OCI-M1 (cell line): Measurements from ENCODE around the gene CD1D.
"Not testable (repeated sequence)": the region's sequence is repeated elsewhere in the genome, so short reads cannot be mapped to it uniquely, and the experiment has no call there.

Source experiments
- DNase-seq: peaks from one replicate; lab custom pipeline; 2025; lab: John Stamatoyannopoulos, UW

The CD1D gene

DNA sequence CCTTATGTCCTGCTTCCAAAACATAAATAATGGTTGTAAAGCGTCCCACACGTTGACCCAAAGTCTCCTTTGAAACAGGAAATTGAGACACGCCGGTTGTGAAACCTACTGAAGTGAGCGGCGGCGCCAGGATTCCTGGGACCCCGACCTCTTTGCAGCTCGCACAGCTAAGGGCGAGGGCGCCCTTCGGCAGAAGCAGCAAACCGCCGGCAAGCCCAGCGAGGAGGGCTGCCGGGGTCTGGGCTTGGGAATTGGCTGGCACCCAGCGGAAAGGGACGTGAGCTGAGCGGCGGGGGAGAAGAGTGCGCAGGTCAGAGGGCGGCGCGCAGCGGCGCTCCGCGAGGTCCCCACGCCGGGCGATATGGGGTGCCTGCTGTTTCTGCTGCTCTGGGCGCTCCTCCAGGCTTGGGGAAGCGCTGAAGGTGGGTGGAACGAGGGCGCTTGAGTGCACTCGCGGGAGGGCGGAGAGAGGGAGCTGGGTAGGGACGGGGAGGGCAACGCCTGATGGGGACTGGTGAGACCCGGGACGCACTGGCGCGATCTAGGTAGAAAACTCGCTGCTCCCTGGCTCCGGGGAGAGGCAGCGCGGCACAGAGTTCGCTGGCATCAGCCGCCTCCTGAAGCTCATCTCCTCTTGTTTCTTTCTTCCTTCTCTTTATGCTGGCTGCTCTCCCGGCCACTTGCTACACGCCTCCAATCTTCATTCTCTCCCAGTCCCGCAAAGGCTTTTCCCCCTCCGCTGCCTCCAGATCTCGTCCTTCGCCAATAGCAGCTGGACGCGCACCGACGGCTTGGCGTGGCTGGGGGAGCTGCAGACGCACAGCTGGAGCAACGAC is at the start of gene CD1D:
TSS of gene CD1D (plus strand) at position 155 of the 836 bp plus-strand sequence. CDS start at position 362, 207 bp downstream.
- DNase-seq, result no peak

DNA sequence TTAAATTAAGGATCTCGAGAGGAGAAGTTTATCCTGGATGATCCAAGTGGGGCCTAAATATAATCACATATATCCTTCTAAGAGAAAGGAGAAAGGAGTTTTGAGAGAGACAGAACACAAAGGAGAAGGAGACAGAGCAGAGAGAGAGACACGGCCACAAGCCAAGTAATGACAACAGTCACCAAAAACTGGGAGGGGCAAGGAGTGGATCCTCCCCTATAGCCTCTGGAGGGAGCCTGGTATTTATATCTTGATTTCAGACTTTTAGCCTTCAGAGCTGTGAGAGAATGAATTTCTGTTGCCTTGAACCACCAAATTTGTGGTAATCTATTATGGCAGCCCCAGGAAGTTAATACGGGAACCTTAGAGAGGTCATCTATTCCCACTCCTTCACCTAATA is 49.5 kb upstream of the CD1D start:
- DNase-seq, result peak; percentile 21

DNA sequence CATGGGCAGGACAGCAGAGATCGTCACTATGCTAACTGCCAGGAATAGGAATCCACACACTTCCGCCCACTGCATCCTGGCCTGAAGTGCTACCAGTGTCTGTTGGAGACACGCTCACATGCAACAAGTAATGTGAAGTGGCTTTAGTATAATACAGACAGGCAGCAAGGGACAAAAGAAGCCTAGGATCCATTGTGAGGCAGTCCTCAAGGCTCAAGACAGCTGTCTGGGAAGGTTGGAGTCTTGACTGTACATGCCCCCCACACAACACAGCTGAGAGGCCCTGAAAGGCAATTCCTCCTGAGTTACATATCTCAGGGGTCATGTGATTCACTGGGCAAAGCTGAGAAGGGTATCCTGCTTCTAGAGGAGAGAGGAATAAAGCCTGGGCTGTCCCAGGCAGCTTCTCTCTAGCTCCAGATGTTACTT is 39.9 kb upstream of the CD1D start:
- no peak for DNase-seq

DNA sequence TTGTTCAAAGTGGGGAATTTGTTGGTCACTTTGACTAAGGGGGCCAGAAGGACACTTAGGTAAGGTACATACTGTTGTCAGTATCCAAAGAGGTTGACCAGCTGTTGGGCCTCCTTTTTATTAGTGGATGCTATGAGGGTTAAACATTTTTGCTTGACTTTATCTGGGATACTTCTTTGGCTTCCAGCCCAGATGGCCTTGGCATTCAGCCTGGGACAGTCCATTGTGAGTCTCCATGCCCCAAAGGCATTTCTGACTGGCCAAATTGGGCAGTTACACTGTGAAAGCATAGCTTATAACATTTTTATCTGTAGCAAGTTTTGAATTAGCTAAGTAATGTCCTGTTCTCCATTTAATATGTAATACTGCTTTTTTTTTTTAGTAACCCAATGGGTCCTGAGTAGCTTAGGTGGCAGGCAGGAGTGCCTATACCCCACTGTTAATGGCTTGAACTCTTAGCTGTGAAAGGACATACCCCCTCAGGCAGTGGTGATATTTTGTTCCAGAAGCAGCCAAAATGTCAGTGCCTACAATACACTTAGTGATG is 35.4 kb upstream of the CD1D start:
- DNase-seq, result no peak

DNA sequence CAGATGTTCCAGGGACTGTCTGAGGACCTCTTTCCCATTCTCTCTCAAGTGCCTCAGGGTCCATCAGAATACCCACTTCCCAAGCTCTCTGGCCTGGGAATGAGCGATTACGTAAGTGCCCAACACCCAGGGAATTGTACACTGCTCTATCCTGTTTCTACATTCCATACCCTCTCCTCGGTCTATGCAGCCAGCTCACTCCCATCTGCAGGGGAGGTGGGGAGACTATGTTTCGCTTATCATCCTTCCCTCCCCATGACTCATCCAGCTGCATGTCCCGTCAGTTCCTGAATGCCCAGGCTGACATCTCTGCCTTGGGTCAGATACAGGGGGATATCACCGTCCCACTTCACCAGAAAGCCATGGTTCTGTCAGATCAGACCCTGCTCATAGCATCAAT is 34.5 kb upstream of the CD1D start:
- DNase-seq, result no peak

DNA sequence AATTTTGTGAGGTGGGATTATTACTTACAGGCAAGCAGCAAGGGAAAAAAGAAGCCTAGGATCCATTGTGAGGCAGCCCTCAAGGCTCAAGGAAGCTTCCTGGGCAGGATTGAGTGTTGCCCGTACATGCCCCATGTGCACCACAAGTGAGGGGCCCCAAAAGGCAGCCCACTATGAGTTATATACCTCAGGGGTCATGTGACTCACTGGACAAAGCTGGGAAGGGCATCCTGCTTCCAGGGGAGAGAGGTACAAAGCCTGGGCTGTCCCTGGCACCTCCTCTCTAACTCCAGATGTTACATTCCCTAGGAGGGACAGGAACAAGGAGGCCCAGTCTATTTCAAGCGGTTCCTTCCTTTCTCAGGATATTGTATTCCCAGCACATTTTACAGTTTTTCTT is 34.0 kb upstream of the CD1D start:
- no peak for DNase-seq

DNA sequence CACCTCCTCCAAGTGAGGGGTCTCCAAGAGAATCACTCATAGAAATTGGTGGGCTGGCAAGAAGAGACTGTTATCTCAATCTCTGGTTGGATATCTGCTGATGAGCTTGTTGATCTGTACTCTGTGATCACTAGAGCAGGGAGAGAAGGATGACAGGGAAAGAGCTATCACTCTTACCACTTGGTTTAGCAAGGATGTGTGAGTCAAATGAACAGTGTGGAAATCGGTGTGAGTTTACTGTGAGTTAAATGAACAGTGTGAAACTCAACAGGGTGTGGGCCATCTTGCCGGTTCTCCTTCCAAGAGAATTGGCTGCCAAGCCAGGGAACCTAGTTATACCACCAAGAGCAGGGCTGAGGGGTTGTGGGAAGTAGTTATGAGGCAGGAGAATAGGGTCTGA is 33.3 kb upstream of the CD1D start:
- DNase-seq, result no peak

DNA sequence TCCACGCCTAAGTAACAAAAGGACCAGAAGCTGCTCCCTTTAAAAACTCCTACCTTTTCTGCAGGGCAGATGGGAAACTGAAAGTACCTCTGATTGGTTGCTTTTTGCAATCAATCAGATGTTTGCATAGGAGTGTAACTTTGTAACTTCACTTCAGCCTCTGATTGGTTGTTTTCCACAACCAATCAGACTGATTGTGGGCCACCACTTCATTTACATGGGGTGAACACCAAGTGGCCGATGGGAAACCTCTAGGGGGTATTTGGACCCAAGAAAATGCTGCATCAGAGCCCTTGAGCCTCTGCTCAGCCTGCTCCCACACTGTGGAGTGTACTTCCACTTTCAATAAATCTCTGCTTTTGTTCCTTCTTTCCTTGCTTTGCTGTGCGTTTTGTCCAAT is 32.8 kb upstream of the CD1D start:
- DNase-seq, result peak; percentile 52

DNA sequence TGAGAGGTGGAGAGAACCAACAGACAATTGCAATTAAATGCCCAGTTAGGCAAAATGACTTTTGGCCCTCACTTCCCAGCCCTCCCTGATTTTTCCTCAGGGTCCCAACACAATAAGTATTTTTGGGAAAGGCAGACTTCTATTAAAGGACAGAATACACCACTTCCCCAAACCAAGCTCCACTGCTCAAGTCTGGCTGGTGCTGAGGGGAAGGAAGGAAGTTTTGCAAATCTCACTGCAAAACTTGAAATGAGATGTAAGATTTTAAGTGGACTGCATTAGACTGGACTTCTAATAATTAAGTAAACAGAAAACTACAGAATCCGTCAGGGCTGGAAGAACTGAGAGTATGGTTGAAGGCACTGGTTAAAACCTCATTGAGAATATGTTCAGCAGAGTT is 32.2 kb upstream of the CD1D start:
- no peak for DNase-seq

DNA sequence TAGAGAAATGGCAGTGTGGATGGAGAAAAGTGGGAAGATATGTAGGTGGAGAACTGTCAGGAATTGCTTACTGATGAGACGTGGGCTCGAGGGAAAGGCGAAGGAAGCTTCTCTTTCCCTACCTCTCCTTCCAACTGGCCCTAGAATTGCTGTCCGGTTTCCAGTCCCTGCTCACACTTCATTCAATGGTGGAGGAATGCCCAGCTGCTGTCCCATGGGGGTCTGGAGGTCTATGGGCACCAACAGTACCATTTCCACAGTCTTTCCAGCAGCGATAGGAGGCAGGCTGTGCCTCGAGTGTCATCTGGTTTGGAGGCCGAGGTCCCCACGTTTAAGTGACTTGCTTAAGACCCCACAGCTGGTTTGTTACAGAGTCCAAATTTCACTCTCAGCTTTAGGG is 31.5 kb upstream of the CD1D start:
- no peak for DNase-seq

DNA sequence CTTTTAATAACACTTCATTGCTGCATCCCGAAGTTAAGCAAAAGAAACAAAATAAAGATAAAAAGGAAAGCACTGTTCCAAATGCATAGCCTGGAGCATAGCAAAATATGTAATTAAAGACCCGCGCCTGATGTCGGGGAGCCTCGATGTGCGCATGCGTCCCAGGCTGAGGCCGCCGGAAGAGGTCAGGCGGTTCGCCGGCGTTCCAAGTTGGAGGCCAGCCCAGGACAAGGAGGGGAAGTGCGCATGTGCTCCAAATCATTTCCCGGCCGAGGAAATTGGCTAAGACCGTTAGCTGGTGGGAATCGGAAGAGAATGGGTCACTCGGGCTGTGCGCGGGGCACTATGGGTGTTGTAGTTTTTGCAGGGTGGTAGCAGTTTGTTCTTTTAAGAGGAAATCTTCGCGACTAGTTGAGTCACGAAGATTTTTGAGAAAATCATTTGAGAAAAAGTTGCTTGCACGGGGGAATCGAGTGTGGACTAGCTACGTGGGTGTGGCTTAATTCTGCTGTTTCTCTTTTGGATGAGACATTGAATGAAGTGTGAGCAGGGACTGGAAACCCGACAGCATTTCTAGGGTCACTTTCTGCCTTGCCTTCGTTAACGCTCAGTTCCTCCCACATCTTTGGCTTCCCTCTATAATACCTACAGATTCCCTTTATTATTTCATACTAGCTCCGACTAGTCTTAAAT is 31.0 kb upstream of the CD1D start:
- DNase-seq, result peak; percentile 98

DNA sequence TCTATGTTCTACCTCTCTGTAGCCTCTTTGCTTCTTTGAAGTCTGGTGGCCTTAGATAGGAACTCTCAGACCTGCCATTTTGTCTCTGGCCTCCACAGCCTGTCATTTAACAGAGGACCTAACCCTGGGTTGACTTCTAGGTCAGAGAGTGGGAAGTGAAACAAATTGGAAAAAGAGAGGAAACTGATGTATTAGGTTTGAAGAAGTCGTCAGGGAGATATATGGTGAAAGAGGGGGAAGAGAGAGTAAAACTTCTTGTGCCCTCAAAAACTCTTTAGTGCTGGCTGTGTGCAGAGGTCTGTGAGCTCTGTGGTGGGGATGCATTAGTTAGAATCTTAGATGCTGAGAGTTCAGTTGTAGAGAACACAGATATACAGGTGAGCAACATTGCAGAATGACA is 30.2 kb upstream of the CD1D start:
- DNase-seq, result no peak

DNA sequence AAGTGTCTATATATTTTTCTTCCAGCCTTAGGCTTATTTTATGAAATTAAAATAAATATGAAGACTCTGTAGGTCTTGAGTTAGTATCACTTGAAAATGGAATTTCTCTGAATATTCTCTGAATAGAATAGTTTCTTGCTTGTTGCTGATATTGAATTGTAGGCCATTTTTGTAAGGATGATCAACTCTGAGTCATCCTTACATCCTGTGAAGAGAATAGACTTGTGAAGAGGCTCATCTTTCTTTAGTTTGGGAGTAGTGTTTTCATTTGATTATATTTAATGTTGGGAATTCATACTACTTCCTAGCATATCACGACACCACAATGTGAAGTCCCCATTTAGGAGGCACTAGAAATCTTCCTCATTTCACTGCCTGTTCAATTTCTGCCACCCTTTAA is 27.5 kb upstream of the CD1D start:
- no peak for DNase-seq

DNA sequence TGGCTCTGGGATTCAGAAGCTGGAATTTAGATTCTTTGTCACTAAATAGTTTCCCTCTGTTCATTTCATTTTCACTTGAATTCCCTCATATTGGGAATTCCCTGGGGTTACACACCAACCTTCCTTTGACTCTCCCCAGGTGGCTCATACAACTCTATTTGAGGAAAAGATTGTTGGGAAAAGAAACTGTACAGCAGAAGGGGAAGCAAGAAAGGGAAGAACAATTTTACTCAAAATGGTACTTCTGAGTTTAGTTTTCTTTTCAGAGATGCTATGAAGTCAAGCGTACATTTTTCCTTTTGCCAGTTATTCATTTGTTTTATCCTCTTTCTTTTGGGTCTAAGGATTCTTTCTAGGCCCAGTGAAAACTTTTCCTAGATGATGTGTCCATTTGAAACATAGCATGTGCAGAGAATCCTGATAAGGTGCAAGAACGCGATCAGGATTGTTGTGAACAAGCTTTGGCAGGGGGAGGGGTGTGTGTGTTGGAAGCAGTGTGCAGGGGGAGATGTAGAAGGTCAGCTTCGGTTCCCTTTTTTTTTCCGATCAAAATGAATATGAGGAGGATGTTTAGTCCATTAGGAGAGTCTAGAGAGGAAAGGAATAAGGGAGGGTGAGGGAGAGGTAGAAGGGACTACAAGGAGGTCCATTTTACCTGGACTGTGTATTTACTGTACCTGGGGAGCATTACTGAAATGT is 26.8 kb upstream of the CD1D start:
- no peak for DNase-seq

DNA sequence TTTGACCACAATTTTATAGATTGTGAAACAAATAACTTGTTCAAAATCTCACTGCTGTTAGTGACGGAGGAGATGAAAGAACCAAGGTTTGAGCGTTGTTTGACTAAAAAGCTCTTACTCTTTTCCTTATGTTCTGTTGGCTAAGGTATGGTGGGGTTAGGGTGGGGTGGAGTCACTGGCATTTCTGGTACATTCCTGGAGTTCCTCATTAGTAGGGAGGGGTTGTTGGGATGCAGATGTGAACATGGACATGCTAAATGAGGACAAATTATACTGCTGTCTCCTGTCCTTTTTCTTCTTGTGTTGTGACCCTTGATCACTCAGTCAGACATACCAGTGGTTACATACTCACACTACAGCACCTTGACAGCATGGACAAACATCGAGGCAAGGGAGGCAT is 26.2 kb upstream of the CD1D start:
- no peak for DNase-seq

DNA sequence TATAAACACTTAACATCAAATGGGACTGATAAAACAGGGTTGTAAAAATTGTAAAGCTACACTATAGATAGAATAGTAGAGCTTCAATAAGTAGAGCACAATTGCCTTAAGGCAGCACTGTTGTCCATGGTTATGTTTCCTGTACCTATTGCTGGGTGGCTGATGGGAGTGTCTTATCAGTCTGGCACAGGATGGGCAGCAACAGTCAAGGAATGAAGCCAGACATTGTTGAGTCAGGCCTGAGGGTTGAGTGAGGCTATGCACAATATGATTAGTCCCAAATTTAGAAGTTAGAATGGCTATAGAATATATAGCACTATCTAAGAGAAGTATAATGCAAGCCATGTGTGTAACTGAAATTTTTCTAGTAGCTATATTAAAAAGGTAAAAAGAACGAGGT is 25.0 kb upstream of the CD1D start:
- DNase-seq, result peak; percentile 78

DNA sequence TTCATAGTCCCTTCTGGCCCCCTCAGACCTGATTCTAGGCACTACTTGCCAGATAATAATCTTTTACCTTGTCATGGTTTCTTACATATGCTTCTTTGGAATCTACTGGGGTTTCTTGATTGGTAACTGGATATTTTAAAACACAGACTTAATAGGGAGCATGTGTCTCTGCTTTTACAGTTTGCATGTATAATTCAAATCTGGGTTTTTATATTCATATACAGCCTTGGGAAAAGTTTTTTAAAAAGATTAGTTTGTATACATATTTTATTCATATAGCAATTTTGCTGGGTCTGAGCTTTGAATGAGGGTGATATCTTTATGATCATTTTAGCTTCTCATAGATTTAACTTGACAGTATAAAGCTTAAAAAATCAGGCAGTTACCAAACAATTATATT is 21.1 kb upstream of the CD1D start:
- no peak for DNase-seq

DNA sequence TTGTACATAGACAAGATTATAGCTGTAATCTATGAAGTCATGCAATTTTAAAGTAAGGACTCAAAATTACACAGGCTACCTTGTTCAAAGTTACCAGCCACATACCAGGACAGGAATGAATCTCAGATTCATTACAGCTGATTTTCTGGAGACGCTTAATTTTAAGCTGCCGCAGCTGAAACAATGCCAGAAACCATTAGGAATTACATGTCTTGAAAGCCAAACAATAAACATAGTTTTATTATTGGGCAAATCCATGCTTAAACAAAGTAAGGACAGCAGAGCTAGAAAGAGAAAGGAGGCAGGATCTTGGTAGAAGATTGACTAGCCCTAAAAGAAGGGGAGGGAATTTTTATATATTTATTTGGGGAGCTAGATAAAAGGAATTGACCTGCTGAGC is 19.2 kb upstream of the CD1D start:
- no peak for DNase-seq

DNA sequence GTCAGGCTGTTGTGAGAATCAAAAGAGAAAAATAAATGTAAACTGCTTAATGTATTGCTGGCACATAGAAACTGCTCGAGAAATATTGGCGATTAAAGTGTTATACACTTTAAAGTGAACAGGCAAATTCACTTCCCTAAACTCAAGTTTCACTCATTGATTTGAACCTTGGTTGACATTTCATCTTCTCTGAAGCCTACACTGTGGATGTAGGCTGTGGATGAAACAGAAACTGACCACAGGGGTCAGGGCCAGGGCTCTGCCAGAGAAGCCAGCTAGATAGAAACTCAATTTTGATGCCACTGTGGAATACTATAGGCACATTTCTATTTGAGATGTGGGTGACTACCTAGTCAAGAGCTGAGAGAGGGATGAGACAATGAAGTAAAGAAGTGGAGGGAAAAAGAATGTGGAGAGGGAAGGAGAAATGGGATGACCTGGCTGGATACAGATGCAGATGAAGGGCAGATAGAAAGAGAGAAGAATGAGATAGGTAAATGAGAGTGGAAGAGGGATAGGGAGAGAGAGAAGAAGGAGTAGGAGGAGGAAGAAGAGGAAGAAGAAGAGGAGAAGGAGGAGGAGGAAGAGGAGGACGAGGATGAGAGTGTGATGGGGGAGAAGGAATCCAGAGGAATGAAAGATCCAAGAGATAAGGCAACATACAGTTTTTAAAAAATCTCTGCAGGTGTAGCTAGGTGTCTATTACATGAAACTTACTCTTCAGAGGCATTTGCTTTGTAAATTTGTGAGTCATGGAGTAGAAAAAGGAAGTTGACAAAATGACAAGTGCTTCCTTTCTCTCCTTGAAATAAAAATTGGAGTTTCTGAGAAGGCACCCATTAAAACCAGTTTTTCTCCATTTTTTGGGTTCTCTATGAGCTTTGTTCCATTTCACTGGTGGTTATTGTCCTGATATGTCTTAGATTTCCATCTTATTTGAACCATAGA is 17.4 kb upstream of the CD1D start:
- no peak for DNase-seq

DNA sequence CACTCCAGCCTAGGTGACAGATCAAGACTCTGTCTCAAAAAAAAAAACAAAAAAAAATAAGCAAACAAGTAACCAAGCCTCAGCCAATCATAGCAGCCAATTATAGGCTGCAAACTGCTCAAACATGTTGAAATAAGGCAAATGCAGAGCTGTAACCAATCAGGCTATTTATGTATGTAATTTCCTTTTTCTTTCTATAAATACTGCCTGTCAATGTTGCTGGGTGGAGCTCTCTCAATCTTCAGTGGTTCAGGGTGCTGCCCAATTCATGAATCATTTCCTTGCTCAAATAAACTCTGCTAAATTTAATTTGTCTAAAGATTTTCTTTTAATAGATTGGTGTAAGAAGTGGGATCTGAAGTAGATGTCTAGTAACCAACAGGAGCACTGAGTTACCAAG is 11.6 kb upstream of the CD1D start:
- no peak for DNase-seq

DNA sequence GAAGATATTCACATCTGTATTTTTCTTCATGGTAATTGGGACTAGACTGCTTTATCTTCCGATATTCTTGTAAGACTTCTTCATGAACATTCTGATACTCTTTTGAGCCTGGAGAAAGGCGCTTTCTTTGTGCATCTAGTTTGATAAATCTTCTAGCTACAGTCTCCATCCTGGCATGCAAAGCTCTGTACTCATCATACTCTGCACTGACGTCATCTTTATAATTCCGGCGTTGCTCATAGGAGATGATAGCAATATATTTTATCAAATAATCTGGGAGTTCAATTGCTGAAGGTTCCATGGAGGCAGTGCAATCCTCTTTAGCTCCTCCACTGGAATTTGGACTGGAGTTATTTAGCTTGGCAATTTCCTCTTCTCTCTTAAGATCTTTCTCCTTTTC is 4.8 kb upstream of the CD1D start:
- DNase-seq, result not testable (repeated sequence)

DNA sequence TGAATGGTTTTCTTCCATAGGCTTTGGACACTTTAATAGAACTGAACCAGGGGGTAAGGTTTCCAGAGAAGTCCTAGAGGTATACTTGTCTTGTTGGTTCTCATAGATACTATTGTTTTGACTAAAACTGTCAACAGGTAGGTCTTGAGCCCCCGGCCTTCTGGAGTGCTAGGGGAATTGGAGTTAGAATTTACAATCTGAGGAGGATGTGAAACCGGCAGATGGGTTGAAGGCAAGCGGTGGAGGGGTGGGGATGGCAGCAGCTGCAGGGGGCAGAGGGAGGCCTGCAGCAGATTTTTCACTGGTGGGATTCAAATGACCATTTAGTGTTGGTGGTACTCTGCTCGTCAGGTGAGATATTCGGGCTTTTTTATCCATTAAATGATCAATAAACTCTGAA is 4.3 kb upstream of the CD1D start:
- DNase-seq, result no peak
